IPS-20b (cell line): ENCODE measurements around the gene KLHL26.

ENCODE experiments used
- H3K27ac ChIP-seq: one replicate; pipeline ENCODE4 v1.5.1; 2013; ENCODE audit warnings: low read length
- H3K27me3 ChIP-seq: 2 replicates; pipeline ENCODE4 v1.6.1; 2013; ENCODE audit warnings: mild to moderate bottlenecking, low read length, inconsistent platforms; ENCODE audit not compliant: insufficient read depth
- H3K36me3 ChIP-seq: 2 replicates; pipeline ENCODE4 v1.6.1; 2013; ENCODE audit warnings: low read depth, mild to moderate bottlenecking, inconsistent platforms, low read length, moderate library complexity; ENCODE audit not compliant: insufficient read depth
- H3K4me1 ChIP-seq: 2 replicates; pipeline ENCODE4 v1.6.1; 2013; ENCODE audit warnings: mild to moderate bottlenecking, control low read depth, inconsistent platforms, low read length, moderate library complexity; ENCODE audit not compliant: insufficient read depth
- H3K4me3 ChIP-seq: 2 replicates; pipeline ENCODE4 v1.5.1; 2013; ENCODE audit warnings: mild to moderate bottlenecking, low read length, inconsistent platforms
- H3K9ac ChIP-seq: 2 replicates; pipeline ENCODE4 v1.6.1; 2013; ENCODE audit warnings: low read depth, mild to moderate bottlenecking, inconsistent platforms, low read length, moderate library complexity
- H3K9me3 ChIP-seq: 2 replicates; pipeline ENCODE4 v1.6.1; 2013; ENCODE audit warnings: mild to moderate bottlenecking, low read depth, low read length, inconsistent platforms; ENCODE audit not compliant: insufficient read depth

KLHL26 gene

GRCh38 chr19:18665771-18666202 is 29.0 kb downstream of the KLHL26 start:
- H3K27ac ChIP-seq = no peak overlapping the region
- no peak overlapping the region for H3K9ac ChIP-seq
- peaks cover 6% of the 10 kb centered on the region; the same call in 1 of the 2 replicates for H3K4me1 ChIP-seq

GRCh38 chr19:18666317-18666716 is 29.5 kb downstream of the KLHL26 start:
- Histone ChIP-seq H3K27me3 (no peaks in the 10 kb centered on the region), H3K9me3 (no peaks in the 10 kb centered on the region), H3K27ac (no peak overlapping the region), H3K9ac (no peak overlapping the region), H3K4me3 (no peak overlapping the region), H3K4me1 (peaks cover 6% of the 10 kb centered on the region; the same call in 1 of the 2 replicates), H3K36me3 (peaks cover 11% of the 10 kb centered on the region)

More at GRCh38 chr19:18665771-18666202, 29.0 kb downstream of the KLHL26 start:
- no peak overlapping the region for H3K4me3 ChIP-seq
- H3K27me3 ChIP-seq = no peaks in the 10 kb centered on the region
- peaks cover 11% of the 10 kb centered on the region for H3K36me3 ChIP-seq
- no peaks in the 10 kb centered on the region for H3K9me3 ChIP-seq

DNA sequence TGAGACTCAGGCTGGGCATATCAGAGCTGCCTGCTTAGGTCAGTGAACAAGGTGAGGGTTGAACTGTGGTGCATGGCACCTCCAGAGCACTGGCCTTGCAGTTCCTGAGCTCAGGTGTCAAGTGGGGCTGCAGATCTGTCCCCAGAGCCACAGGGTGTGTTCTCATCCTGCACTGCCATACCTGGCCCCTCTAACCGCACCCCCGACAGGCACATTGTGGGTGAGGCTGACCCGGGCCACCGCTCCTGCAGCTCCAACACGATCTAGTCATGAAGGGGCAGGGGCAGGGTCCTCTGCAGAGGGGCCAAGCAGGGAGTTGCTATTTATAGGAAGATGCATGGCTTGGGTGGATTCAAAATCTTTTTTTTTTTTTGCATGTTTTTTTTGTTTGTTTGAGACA is 30.0 kb downstream of the KLHL26 start:
- no peak overlapping the region for H3K4me3 ChIP-seq
- H3K27me3 ChIP-seq = no peaks in the 10 kb centered on the region
- peaks cover 11% of the 10 kb centered on the region for H3K36me3 ChIP-seq
- peaks cover 6% of the 10 kb centered on the region; the same call in 1 of the 2 replicates for H3K4me1 ChIP-seq
- H3K9ac ChIP-seq = no peak overlapping the region
- no peak overlapping the region for H3K27ac ChIP-seq
- H3K9me3 ChIP-seq = no peaks in the 10 kb centered on the region

- Histone ChIP-seq H3K36me3 (peaks cover 11% of the 10 kb centered on the region), H3K27ac (no peak overlapping the region), H3K9me3 (no peaks in the 10 kb centered on the region), H3K27me3 (no peaks in the 10 kb centered on the region), H3K4me1 (peaks cover 6% of the 10 kb centered on the region; the same call in 1 of the 2 replicates), H3K9ac (no peak overlapping the region), H3K4me3 (no peak overlapping the region)
Measured at GRCh38 chr19:18667531-18668251, 30.9 kb downstream of the KLHL26 start.

- Histone ChIP-seq H3K4me1 (peaks cover 2% of the 10 kb centered on the region; the same call in 1 of the 2 replicates), H3K27me3 (no peaks in the 10 kb centered on the region), H3K36me3 (peaks cover 11% of the 10 kb centered on the region)
Measured at GRCh38 chr19:18668252-18668631, 31.4 kb downstream of the KLHL26 start.

DNA sequence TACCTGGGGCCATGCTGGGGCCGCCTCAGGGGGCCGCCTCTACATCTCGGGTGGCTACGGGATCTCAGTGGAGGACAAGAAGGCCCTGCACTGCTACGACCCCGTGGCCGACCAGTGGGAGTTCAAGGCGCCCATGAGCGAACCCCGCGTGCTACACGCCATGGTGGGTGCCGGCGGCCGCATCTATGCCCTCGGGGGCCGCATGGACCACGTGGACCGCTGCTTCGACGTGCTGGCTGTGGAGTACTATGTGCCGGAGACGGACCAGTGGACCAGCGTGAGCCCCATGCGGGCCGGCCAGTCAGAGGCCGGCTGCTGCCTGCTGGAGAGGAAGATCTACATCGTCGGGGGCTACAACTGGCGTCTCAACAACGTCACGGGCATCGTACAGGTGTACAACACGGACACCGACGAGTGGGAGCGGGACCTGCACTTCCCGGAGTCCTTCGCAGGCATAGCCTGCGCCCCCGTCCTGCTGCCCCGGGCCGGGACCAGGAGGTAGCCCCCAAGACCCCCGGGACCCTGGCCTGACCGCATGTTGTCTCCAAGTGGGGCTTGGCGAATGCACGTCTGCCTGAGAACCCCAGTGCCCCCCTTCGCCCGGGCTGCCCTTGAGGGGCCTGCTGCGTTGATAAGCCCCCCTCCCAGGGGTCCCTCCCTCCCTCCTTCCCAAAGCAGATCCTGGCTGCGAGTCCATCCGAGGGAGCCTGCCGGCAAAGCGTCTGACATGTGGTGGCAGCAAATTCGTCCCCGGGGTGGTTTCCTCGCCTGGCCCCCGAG is 32.1 kb downstream of the KLHL26 start:
- no peak overlapping the region for H3K27ac ChIP-seq
- H3K9ac ChIP-seq = no peak overlapping the region
- H3K9me3 ChIP-seq = no peaks in the 10 kb centered on the region
- no peaks in the 10 kb centered on the region for H3K4me1 ChIP-seq
- no peaks in the 10 kb centered on the region for H3K27me3 ChIP-seq
- H3K36me3 ChIP-seq = peaks cover 11% of the 10 kb centered on the region
- no peak overlapping the region for H3K4me3 ChIP-seq

More at GRCh38 chr19:18668252-18668631, 31.4 kb downstream of the KLHL26 start:
- Histone ChIP-seq H3K9ac (no peak overlapping the region), H3K4me3 (no peak overlapping the region), H3K9me3 (no peaks in the 10 kb centered on the region), H3K27ac (no peak overlapping the region)

DNA sequence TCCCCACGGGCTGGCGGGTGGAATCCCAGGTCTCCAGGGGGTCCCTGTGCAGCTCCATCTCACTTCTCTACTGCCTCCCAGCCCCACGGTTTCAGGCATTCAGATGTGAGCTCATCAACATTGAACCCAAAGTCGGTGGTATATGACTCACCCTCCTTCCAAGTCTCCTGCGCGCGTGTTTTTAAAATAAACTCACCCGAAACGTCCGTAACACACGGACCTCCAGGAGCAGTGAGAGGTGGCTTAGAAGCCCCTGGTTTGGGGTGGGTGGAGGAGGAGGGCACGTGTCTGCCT is 32.6 kb downstream of the KLHL26 start:
- no peaks in the 10 kb centered on the region for H3K27me3 ChIP-seq
- H3K27ac ChIP-seq = no peak overlapping the region
- no peak overlapping the region for H3K9ac ChIP-seq
- no peaks in the 10 kb centered on the region for H3K9me3 ChIP-seq
- peaks cover 11% of the 10 kb centered on the region for H3K36me3 ChIP-seq
- H3K4me1 ChIP-seq = no peaks in the 10 kb centered on the region
- no peak overlapping the region for H3K4me3 ChIP-seq

GRCh38 chr19:18669883-18670282 is 33.1 kb downstream of the KLHL26 start:
- Histone ChIP-seq H3K27me3 (no peaks in the 10 kb centered on the region), H3K36me3 (peaks cover 11% of the 10 kb centered on the region), H3K9ac (no peak overlapping the region), H3K27ac (no peak overlapping the region), H3K9me3 (no peaks in the 10 kb centered on the region), H3K4me3 (no peak overlapping the region), H3K4me1 (no peaks in the 10 kb centered on the region)

- H3K27me3 ChIP-seq = no peaks in the 10 kb centered on the region
- H3K27ac ChIP-seq = no peak overlapping the region
- H3K4me3 ChIP-seq = no peak overlapping the region
- no peaks in the 10 kb centered on the region for H3K9me3 ChIP-seq
- peaks cover 11% of the 10 kb centered on the region for H3K36me3 ChIP-seq
- no peak overlapping the region for H3K9ac ChIP-seq
- no peaks in the 10 kb centered on the region for H3K4me1 ChIP-seq
Measured at GRCh38 chr19:18670312-18670711, 33.5 kb downstream of the KLHL26 start.

DNA sequence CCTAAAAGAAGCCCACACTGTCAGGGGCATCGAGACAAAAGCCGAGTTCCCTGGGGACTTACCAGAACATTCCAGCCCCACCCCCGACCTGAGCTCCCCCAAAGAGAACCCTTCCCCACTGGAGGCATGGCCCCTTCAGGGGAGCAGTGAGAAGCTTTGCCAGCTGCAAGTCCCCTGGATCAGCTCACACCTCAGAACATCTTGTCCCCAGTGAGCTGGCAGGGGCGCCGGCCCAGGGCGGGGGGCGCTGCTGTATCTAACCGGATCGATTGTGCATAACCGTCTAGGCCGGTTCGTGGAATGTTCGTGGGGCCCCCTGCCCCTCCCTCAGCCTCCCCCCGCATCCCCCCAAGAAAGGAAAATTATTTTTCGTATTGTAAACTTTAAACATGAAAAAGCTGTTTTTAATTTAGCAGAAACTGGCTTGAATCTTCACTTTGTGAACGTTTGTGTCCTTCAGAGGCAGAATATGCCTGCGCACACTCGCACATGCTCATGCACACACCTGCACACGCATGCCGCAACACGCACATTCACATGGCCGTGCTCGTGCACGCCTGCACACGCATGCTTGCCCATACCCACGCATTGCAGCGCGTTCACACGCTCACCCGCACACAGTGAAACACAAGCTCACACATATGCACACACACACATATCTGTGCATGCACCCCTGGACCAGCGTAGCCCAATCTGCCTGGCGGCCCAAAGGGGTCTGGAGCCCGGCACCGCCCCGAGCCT is 34.6 kb downstream of the KLHL26 start:
- H3K9ac ChIP-seq = no peak overlapping the region
- H3K4me3 ChIP-seq = no peak overlapping the region
- no peaks in the 10 kb centered on the region for H3K4me1 ChIP-seq
- H3K27me3 ChIP-seq = no peaks in the 10 kb centered on the region
- peaks cover 11% of the 10 kb centered on the region for H3K36me3 ChIP-seq
- H3K27ac ChIP-seq = no peak overlapping the region
- no peaks in the 10 kb centered on the region for H3K9me3 ChIP-seq

DNA sequence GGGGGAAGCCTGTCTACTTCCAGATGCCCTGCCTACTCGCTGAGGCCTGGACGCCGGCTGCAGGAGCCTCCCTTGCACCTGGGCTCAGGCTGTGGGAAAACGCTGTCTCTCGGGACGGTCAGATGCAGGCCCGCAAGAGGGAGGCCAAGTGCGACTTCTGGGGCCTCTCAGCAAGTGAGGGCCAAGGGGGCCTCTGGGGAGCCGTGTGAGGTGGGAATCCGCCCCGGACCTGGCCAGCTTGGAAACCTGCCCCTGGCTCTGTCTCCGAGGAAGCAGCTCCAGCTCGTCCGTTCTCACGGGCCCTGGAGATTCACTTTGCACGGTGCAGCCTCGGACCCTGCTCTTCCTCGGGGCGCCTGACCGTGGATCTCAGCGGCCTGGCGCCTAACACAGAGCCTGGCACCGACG is 35.2 kb downstream of the KLHL26 start:
- Histone ChIP-seq H3K4me3 (no peak overlapping the region), H3K9ac (no peak overlapping the region), H3K4me1 (no peaks in the 10 kb centered on the region), H3K9me3 (no peaks in the 10 kb centered on the region), H3K27ac (no peak overlapping the region), H3K27me3 (no peaks in the 10 kb centered on the region), H3K36me3 (peaks cover 11% of the 10 kb centered on the region)
